OCI-LY1 (cell line): ENCODE measurements around the gene LNX1.

Experiments
- H2AFZ ChIP-seq: fragments of 200-600 bp; sonication (generic), shearing (Covaris generic); 2 replicates; pipeline ENCODE4 v1.6.0; 2014; ENCODE audit warnings: antibody characterized with exemption, mild to moderate bottlenecking, low read length
- H3F3A ChIP-seq: fragments of 200-600 bp; sonication (generic), shearing (Covaris generic); 2 replicates; pipeline ENCODE4 v1.6.0; 2014; ENCODE audit warnings: mild to moderate bottlenecking, antibody characterized with exemption, low read length, moderate library complexity; ENCODE audit not compliant: insufficient read depth
- H3K27ac ChIP-seq: fragments of 200-600 bp; sonication (generic); 2 replicates; pipeline ENCODE4 v1.5.1; 2014; ENCODE audit warnings: low read length, mixed run types, mild to moderate bottlenecking, low read depth; ENCODE audit not compliant: poor library complexity, severe bottlenecking
- H3K27me3 ChIP-seq: fragments of 200-600 bp; sonication (generic); 2 replicates; pipeline ENCODE4 v1.6.0; 2014; ENCODE audit warnings: antibody characterized with exemption, mild to moderate bottlenecking, low read length, moderate library complexity; ENCODE audit not compliant: insufficient read depth
- H3K36me3 ChIP-seq: fragments of 200-600 bp; sonication (generic); 2 replicates; pipeline ENCODE4 v1.6.1; 2014; ENCODE audit warnings: mild to moderate bottlenecking, antibody characterized with exemption, low read length, moderate library complexity, mixed read lengths; ENCODE audit not compliant: insufficient read depth
- H3K4me1 ChIP-seq: fragments of 200-600 bp; sonication (generic); 2 replicates; pipeline ENCODE4 v1.5.1; 2014; ENCODE audit warnings: mild to moderate bottlenecking, low read length, moderate library complexity; ENCODE audit not compliant: insufficient read depth, severe bottlenecking
- H3K4me2 ChIP-seq: fragments of 200-600 bp; sonication (generic), shearing (Covaris generic); 2 replicates; pipeline ENCODE4 v1.6.1; 2014; ENCODE audit warnings: low read length
- H3K4me3 ChIP-seq: fragments of 200-600 bp; sonication (generic); 2 replicates; pipeline ENCODE4 v1.5.1; 2014; ENCODE audit warnings: low read length, low read depth, mild to moderate bottlenecking, mixed read lengths; ENCODE audit not compliant: poor library complexity, severe bottlenecking
- H3K79me2 ChIP-seq: fragments of 200-600 bp; shearing (Covaris generic); 2 replicates; pipeline ENCODE4 v1.6.1; 2016; ENCODE audit warnings: mixed run types, low read length, mixed read lengths; ENCODE audit not compliant: insufficient read depth
- H3K9ac ChIP-seq: fragments of 200-600 bp; sonication (generic), shearing (Covaris generic); 2 replicates; pipeline ENCODE4 v1.6.1; 2014; ENCODE audit warnings: mild to moderate bottlenecking, low read length, mixed read lengths
- H3K9me2 ChIP-seq: fragments of 200-600 bp; sonication (generic), shearing (Covaris generic); 2 replicates; pipeline ENCODE4 v1.6.1; 2014; ENCODE audit warnings: low read depth, mild to moderate bottlenecking, low read length, mixed read lengths
- H3K9me3 ChIP-seq: fragments of 200-600 bp; shearing (Covaris generic); 2 replicates; pipeline ENCODE4 v1.6.1; 2014; ENCODE audit warnings: low read length, mixed read lengths
- H4K20me1 ChIP-seq: fragments of 200-600 bp; sonication (generic), shearing (Covaris generic); 2 replicates; pipeline ENCODE4 v1.6.0; 2016; ENCODE audit warnings: mild to moderate bottlenecking, low read length; ENCODE audit not compliant: insufficient read depth
- EZH2 ChIP-seq: fragments of 200-600 bp; sonication (generic), shearing (Covaris generic); IDR thresholded peaks from 2 replicates; pipeline ENCODE4 v1.8.0; 2017; ENCODE audit warnings: borderline replicate concordance, mixed run types, mild to moderate bottlenecking, antibody characterized with exemption, low read length, moderate library complexity, mixed read lengths
- TF ChIP-seq, protein P1 (sequence below): fragments of 200-600 bp; sonication (generic), shearing (Covaris generic); IDR thresholded peaks from 2 replicates; pipeline ENCODE4 v1.5.1; 2017; ENCODE audit warnings: mild to moderate bottlenecking, antibody characterized with exemption, low read length, moderate library complexity, mixed read lengths

Gene LNX1

DNA sequence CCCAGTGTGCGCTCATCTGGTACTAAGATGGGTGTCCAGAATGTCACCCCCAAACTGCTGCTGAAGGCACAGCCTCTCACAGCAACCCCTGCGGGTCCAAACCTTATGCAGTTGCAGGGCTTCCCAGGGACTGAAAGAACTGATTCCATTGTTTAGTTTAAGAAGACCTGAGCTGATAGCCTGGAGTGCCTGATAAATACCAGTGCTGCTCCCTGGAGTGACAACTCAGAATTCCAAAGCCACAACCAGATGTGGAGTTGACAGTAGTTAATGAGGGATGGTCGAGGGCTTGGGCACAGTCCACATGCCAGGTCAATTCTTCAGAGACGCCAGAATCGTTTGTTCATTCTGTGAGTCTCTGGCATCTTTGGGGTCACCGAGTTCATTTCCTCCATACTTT, 71.2 kb downstream of the LNX1 start:
- H3K27me3 ChIP-seq, result no peaks in the 10 kb centered on the region
- no peak for TF ChIP-seq EZH2
- TF ChIP-seq, protein P1, sequence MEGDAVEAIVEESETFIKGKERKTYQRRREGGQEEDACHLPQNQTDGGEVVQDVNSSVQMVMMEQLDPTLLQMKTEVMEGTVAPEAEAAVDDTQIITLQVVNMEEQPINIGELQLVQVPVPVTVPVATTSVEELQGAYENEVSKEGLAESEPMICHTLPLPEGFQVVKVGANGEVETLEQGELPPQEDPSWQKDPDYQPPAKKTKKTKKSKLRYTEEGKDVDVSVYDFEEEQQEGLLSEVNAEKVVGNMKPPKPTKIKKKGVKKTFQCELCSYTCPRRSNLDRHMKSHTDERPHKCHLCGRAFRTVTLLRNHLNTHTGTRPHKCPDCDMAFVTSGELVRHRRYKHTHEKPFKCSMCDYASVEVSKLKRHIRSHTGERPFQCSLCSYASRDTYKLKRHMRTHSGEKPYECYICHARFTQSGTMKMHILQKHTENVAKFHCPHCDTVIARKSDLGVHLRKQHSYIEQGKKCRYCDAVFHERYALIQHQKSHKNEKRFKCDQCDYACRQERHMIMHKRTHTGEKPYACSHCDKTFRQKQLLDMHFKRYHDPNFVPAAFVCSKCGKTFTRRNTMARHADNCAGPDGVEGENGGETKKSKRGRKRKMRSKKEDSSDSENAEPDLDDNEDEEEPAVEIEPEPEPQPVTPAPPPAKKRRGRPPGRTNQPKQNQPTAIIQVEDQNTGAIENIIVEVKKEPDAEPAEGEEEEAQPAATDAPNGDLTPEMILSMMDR, result no peak
- no peak overlapping the region for H3K4me3 ChIP-seq
- no peak overlapping the region for H3K4me2 ChIP-seq
- H3K9ac ChIP-seq, result no peak overlapping the region
- H2AFZ ChIP-seq, result no peak overlapping the region
- H3K9me3 ChIP-seq, result no peaks in the 10 kb centered on the region
- no peaks in the 10 kb centered on the region for H3K79me2 ChIP-seq
- H3K36me3 ChIP-seq, result no peaks in the 10 kb centered on the region
- no peak overlapping the region for H3K27ac ChIP-seq
- H3K4me1 ChIP-seq, result no peaks in the 10 kb centered on the region
- no peaks in the 10 kb centered on the region for H3K9me2 ChIP-seq
- no peaks in the 10 kb centered on the region for H4K20me1 ChIP-seq
- no peaks in the 10 kb centered on the region for H3F3A ChIP-seq

DNA sequence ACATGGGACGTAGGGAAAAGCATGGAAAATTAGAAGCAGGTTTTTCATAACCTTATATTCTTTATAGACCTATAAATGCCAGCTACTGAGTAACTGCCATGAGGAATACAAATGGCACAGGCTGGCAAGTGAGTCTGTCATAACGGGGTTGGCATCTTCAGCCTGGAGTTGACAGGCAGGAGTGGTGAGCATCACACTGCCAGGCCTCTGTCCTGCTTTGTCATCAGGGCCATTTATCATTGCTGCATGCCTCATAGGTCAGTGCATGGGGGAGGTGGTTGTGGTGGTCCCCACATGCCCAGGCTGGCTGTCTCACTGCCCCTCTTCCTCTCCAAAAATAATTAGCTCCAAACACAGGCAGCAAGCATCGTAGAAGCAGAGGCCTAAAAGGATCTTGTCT, 72.5 kb downstream of the LNX1 start:
- H3K79me2 ChIP-seq, result no peaks in the 10 kb centered on the region

DNA sequence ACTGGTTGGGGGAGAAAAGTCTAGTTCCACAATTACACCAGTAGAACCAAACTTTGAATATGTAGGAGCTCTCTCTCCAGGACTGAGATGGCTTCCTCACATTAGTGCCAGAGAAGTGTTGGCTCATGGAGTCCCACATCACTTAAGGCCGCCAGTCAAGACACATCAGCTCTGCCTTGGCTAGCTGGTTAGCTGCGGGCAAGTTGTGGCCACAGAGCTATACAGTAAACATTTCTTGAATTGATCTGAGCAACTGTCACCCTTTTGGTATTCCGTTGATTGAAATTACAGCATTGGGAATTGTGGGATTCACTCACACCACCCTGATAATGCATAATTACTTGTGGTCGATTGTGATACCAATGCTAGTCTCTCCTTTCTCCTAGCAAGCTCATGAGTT, 76.2 kb downstream of the LNX1 start:
- Histone ChIP-seq H3F3A (no peaks in the 10 kb centered on the region), H3K4me3 (no peak overlapping the region), H4K20me1 (no peaks in the 10 kb centered on the region), H3K4me2 (no peak overlapping the region), H2AFZ (no peak overlapping the region), H3K79me2 (no peaks in the 10 kb centered on the region), H3K27ac (no peak overlapping the region), H3K9me3 (no peaks in the 10 kb centered on the region), H3K9me2 (no peaks in the 10 kb centered on the region), H3K9ac (no peak overlapping the region), H3K27me3 (no peaks in the 10 kb centered on the region), H3K4me1 (no peaks in the 10 kb centered on the region), H3K36me3 (no peaks in the 10 kb centered on the region)
- no peak for TF ChIP-seq EZH2
- TF ChIP-seq, protein P1, result no peak

More for the DNA sequence above, 72.5 kb downstream of the LNX1 start:
- Histone ChIP-seq H3K4me2 (no peak overlapping the region), H4K20me1 (no peaks in the 10 kb centered on the region), H3K4me1 (no peaks in the 10 kb centered on the region), H3K36me3 (no peaks in the 10 kb centered on the region), H3F3A (no peaks in the 10 kb centered on the region), H3K27me3 (no peaks in the 10 kb centered on the region), H3K9me3 (no peaks in the 10 kb centered on the region), H3K27ac (no peak overlapping the region), H2AFZ (no peak overlapping the region), H3K9ac (no peak overlapping the region), H3K4me3 (no peak overlapping the region), H3K9me2 (no peaks in the 10 kb centered on the region)
- TF ChIP-seq EZH2, result no peak

DNA sequence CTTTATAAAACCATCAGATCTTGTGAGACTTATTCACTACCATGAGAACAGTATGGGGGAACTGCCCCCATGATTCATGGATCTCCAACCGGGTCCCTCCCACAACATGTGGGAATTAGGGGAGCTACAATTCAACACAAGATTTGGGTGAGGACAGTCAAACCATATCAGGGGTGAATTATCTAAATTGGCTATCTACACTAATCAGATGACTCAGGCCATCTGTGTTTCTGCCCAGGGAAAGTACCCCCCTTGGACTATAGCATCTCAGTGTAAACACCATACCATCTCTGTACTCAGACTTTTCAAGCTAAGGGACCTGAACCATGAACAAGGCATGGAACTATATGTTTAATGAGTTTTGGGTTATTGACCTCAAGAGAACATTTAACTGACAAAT, 76.8 kb downstream of the LNX1 start:
- H3K27me3 ChIP-seq, result no peaks in the 10 kb centered on the region
- H4K20me1 ChIP-seq, result no peaks in the 10 kb centered on the region
- H3K4me1 ChIP-seq, result no peaks in the 10 kb centered on the region
- no peaks in the 10 kb centered on the region for H3K79me2 ChIP-seq
- H3K36me3 ChIP-seq, result no peaks in the 10 kb centered on the region
- no peaks in the 10 kb centered on the region for H3K9me2 ChIP-seq
- no peak overlapping the region for H3K9ac ChIP-seq
- no peak overlapping the region for H3K27ac ChIP-seq
- no peak overlapping the region for H3K4me3 ChIP-seq
- H3F3A ChIP-seq, result no peaks in the 10 kb centered on the region
- TF ChIP-seq, protein P1, result no peak
- TF ChIP-seq EZH2, result no peak
- H3K9me3 ChIP-seq, result no peaks in the 10 kb centered on the region
- H2AFZ ChIP-seq, result no peak overlapping the region
- H3K4me2 ChIP-seq, result no peak overlapping the region
